ENCODE measurements around the gene OR10K2. TPM values are rescaled to one million over a fixed set of nuclear protein-coding genes. Genes with fewer than 3 reads are reported as not detected.

Gene OR10K2, protein sequence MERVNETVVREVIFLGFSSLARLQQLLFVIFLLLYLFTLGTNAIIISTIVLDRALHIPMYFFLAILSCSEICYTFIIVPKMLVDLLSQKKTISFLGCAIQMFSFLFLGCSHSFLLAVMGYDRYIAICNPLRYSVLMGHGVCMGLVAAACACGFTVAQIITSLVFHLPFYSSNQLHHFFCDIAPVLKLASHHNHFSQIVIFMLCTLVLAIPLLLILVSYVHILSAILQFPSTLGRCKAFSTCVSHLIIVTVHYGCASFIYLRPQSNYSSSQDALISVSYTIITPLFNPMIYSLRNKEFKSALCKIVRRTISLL
- total RNA-seq, result not detected

- Histone ChIP-seq H3K4me1 (no peaks in the 10 kb centered on the region), H3K4me3 (no peak within 1 kb of the TSS), H3K9me3 (no peaks in the 10 kb centered on the region), H3K27ac (no peak within 1 kb of the TSS), H3K27me3 (no peaks in the 10 kb centered on the region), H3K36me3 (no peaks in the 10 kb centered on the region)
- TF ChIP-seq POLR2A (IDR thresholded peaks at IDR 0.05), result no peak
- TF ChIP-seq POLR2AphosphoS5 (IDR thresholded peaks at IDR 0.05; ENCODE audit: insufficient read depth in 1 of 2, low read depth in 1 of 2), result no peak
- no peak for TF ChIP-seq CTCF (IDR thresholded peaks at IDR 0.05)
- intact Hi-C loops (cut with DNase I), result no loop called here
- DNase-seq (ENCODE audit: extremely low spot score in 2 of 2), result no peak
These were observed at the start of gene OR10K2 for GRCh38 chr1:158426137-158426536. TSS of gene OR10K2 (minus strand) at chr1:158426237. CDS start at chr1:158420866, 5,371 bp downstream.

GRCh38 chr1:158471920-158472319, 45.9 kb upstream of the OR10K2 start, which contains the start of gene OR10R2:
TSS of gene OR10R2 (plus strand) at chr1:158472220. CDS start at chr1:158472326, 106 bp downstream.
- Histone ChIP-seq H3K9me3 (no peaks in the 10 kb centered on the region), H3K27ac (no peak within 1 kb of the TSS), H3K4me3 (no peak within 1 kb of the TSS), H3K27me3 (no peaks in the 10 kb centered on the region), H3K36me3 (no peaks in the 10 kb centered on the region), H3K4me1 (no peaks in the 10 kb centered on the region)
- TF ChIP-seq POLR2AphosphoS5 (IDR thresholded peaks at IDR 0.05; ENCODE audit: insufficient read depth in 1 of 2, low read depth in 1 of 2) (no peak), CTCF (IDR thresholded peaks at IDR 0.05) (no peak), POLR2A (IDR thresholded peaks at IDR 0.05) (no peak)
- DNase-seq (ENCODE audit: extremely low spot score in 2 of 2), result no peak
- intact Hi-C loops (cut with DNase I), result no loop called here

DNA sequence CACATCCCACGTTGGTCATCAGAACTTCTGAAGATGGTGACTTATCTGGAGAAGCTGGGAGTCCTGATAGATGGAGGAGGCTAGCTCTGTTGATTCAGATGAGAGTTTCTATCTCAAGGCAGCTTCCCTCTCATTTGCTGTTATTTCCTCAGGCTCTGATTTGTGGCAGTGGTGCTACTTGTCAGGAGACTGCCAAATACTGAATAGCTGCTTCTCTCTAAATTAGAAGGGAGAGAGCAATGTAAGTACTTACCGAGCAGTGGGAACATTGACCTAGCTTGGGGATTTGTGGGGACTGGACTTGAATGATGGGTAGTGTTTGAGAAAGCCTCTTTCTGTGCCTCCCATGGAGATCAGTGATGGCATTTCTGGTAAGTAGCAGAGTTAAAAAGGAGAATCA, 35.5 kb upstream of the OR10K2 start, which contains the start of gene OR10K1:
Gene OR10K1 (plus strand): TSS at position 301 of the 400 bp plus-strand sequence. CDS start 3,728 bp downstream, outside the sequence.
- Histone ChIP-seq H3K9me3 (no peaks in the 10 kb centered on the region), H3K27ac (no peak within 1 kb of the TSS), H3K4me3 (no peak within 1 kb of the TSS), H3K4me1 (no peaks in the 10 kb centered on the region), H3K27me3 (no peaks in the 10 kb centered on the region), H3K36me3 (no peaks in the 10 kb centered on the region)
- TF ChIP-seq POLR2A (IDR thresholded peaks at IDR 0.05) (no peak), CTCF (IDR thresholded peaks at IDR 0.05) (no peak), POLR2AphosphoS5 (IDR thresholded peaks at IDR 0.05; ENCODE audit: insufficient read depth in 1 of 2, low read depth in 1 of 2) (no peak)
- DNase-seq (ENCODE audit: extremely low spot score in 2 of 2), result no peak
- intact Hi-C loops (cut with DNase I), result no loop called here

DNA sequence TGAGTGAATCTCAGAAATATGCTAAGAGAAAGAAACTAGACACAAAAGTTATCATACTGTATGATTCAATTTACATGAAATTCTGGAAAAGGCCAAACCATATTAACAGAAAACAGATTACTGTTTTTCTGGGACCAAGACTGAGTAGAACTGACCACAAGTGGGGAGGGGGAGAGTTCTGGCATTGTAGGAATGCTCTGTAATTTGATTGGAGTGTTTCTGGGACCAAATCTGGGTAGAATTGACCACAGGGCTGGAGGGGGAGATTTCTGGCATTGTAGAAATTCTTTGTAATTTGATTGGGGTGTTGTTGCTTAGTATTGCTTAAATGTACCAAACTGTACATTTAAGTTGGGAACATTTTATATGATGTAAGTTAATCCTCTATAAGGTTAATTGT, 32.2 kb upstream of the OR10K2 start:
- intact Hi-C loops (cut with DNase I), result no loop called here
- H3K9me3 ChIP-seq, result no peaks in the 10 kb centered on the region
- no peaks in the 10 kb centered on the region for H3K27me3 ChIP-seq
- TF ChIP-seq POLR2AphosphoS5 (IDR thresholded peaks at IDR 0.05; ENCODE audit: insufficient read depth in 1 of 2, low read depth in 1 of 2) (no peak), CTCF (IDR thresholded peaks at IDR 0.05) (no peak), POLR2A (IDR thresholded peaks at IDR 0.05) (no peak)
- H3K4me3 ChIP-seq, result no peak overlapping the region
- H3K27ac ChIP-seq, result no peak overlapping the region
- H3K4me1 ChIP-seq, result no peaks in the 10 kb centered on the region
- no peaks in the 10 kb centered on the region for H3K36me3 ChIP-seq
- DNase-seq (ENCODE audit: extremely low spot score in 2 of 2), result no peak

- Histone ChIP-seq H3K9me3 (no peaks in the 10 kb centered on the region), H3K36me3 (no peaks in the 10 kb centered on the region), H3K4me1 (no peaks in the 10 kb centered on the region), H3K4me3 (no peak overlapping the region), H3K27ac (no peak overlapping the region), H3K27me3 (no peaks in the 10 kb centered on the region)
- intact Hi-C loops (cut with DNase I), result no loop called here
- no peak for TF ChIP-seq CTCF (IDR thresholded peaks at IDR 0.05)
- no peak for TF ChIP-seq POLR2A (IDR thresholded peaks at IDR 0.05)
- TF ChIP-seq POLR2AphosphoS5 (IDR thresholded peaks at IDR 0.05; ENCODE audit: insufficient read depth in 1 of 2, low read depth in 1 of 2), result no peak
- DNase-seq (ENCODE audit: extremely low spot score in 2 of 2), result no peak
These were observed 31.2 kb upstream of the OR10K2 start for GRCh38 chr1:158457246-158457645.

Data from vagina (tissue), 2 donors.